ENCODE measurements around the gene MITF.
"Not testable (repeated sequence)": the region's sequence is repeated elsewhere in the genome, so short reads cannot be mapped to it uniquely, and the experiment has no call there.

The MITF gene

DNA sequence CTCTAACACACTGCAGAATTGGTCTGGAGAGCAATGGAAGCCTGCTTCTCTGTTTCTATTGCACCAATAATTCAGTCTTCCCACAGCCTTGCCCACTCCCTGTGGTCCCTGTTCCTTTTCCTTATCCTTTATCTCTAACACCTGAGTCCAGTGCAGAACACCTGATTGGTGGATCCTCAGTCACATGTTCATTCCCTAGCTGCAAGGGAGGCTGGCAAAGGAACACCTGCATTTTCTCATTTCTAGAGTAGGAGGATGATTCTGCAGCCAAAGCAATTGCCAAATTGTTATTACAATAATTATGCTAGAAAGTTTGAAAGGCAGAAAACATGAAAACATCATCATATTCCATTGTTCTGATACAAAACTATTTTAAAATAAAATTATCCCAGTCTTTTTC, 176.5 kb downstream of the MITF start:
- no peak for DNase-seq (ENCODE audit: low read depth)

DNA sequence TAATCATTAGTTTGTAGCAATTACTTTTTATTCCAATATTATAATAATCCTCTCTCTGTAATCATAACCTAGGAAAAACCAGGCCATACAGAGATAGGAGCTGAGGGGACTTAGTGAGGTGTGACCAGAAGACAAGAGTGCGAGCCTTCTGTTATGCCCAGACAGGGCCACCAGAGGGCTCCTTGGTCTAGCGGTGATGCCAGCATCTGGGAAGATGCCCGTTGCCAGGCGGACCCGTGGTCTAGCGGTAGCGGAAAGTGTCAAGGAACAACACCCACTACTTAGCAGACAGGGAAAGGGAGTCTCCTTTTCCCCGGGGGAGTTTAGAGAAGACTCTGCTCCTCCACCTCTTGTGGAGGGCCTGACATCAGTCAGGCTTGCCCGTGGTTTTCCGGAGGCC, 180.7 kb downstream of the MITF start:
- not testable (repeated sequence) for DNase-seq (ENCODE audit: low read depth)

- DNase-seq (ENCODE audit: low read depth), result no peak
Observed at GRCh38 chr3:69921651-69922050, 182.4 kb downstream of the MITF start.

GRCh38 chr3:69922521-69923000, 183.3 kb downstream of the MITF start:
- no peak for DNase-seq (ENCODE audit: low read depth)

GRCh38 chr3:69925506-69925905, 186.2 kb downstream of the MITF start:
- DNase-seq (ENCODE audit: low read depth), result no peak

- no peak for DNase-seq (ENCODE audit: low read depth)
Observed at GRCh38 chr3:69926385-69926784, 187.1 kb downstream of the MITF start.

- no peak for DNase-seq (ENCODE audit: low read depth)
Observed at GRCh38 chr3:69927571-69927970, 188.3 kb downstream of the MITF start.

GRCh38 chr3:69929019-69929418, 189.8 kb downstream of the MITF start:
- no peak for DNase-seq (ENCODE audit: low read depth)

DNA sequence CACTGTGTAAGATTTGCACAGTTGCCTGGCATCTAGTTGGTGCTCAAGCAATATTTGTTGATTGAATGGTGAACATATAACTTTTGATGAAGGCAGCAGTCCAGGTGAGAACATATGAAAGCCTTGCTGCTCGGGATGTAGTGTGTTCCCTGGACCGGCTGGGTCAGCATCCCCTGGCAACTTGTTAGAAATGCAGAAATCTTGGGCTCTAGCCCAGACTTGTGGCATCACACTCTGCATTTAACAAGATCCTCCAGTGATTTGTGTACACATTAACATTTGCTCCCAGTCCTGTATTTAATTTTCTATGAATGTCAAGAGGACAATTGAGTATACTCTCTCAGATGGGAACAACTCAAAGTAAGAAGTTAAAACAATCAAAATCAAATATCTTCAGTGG, 191.3 kb downstream of the MITF start:
- peak; percentile 9 for DNase-seq (ENCODE audit: low read depth)

DNA sequence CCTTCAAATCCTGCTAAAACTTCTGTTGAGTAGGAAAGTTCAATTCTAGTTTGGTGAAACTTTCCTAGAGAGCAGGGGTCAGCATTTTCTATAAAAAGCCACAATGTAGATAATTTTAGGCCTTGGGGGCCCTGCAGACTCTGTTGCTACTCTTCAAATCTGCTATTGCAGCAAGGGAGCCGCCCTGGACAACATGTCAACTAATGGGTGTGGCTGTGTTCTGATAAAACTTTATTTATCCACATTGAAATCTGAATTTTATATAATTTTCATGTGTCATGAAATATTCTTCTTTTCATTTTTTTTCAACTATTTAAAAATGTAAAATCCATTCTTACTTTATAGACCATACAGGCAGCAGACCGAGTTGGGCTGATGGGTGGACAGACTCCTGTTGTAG, 192.8 kb downstream of the MITF start:
- DNase-seq (ENCODE audit: low read depth), result no peak

DNA sequence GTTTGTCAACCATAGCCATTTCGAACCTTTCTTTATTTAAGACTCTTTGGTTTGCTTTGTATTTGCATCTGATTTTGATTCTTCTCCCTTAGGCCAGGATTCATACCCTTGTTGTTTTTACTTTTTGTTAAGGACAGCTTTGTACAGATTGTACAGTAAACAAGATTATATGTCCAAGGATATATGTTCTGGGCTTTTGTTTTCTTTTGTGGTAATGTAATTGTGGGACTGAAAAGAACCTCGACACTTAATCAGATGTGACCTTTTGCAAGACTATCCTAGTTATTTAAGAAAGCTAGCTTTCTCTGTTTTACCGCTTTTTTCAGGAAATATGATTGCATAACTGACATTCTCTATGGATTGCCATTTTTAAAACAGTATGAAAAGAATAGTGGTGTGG, 193.2 kb downstream of the MITF start:
- DNase-seq (ENCODE audit: low read depth), result peak; percentile 79

- no peak for DNase-seq (ENCODE audit: low read depth)
Observed at GRCh38 chr3:69934398-69934797, 195.1 kb downstream of the MITF start.

- DNase-seq (ENCODE audit: low read depth), result no peak
Observed at GRCh38 chr3:69936266-69936665, 197.0 kb downstream of the MITF start.

GRCh38 chr3:69938061-69938460, 198.8 kb downstream of the MITF start:
- no peak for DNase-seq (ENCODE audit: low read depth)

GRCh38 chr3:69938931-69939330, 199.7 kb downstream of the MITF start:
- no peak for DNase-seq (ENCODE audit: low read depth)

GRCh38 chr3:69941037-69941436, 201.8 kb downstream of the MITF start:
- DNase-seq (ENCODE audit: low read depth), result peak; percentile 10

- DNase-seq (ENCODE audit: low read depth), result peak; percentile 74
Observed at GRCh38 chr3:69941439-69942176, 202.3 kb downstream of the MITF start.

DNA sequence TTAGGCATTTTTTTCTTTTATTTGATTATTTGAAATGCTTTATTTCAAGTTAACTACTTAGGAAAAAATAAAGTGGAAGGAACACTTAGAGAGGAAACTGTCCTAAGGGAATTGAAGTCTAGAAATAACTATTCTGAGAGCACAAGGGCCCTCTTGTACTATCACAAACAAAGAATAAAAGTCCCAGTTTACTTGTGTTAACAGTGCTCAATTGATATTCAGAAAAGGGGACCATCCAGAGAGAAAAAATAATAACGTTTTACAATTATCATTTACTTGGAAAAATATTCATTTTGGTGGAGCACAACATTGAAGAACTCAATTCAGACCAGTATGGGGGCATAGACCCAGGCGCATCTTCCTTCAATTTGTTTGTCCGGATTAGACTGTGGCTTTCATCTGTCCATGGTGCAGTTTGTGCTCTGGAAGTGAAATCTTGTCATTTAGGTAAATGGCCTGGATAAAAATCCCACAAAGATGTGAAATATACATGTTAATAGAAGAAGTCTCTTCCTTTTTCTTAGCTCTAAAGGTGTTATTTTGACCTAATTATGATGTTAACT, 205.7 kb downstream of the MITF start:
- DNase-seq (ENCODE audit: low read depth), result no peak

GRCh38 chr3:69948246-69948862, 209.1 kb downstream of the MITF start:
- peak; percentile 53 for DNase-seq (ENCODE audit: low read depth)

DNA sequence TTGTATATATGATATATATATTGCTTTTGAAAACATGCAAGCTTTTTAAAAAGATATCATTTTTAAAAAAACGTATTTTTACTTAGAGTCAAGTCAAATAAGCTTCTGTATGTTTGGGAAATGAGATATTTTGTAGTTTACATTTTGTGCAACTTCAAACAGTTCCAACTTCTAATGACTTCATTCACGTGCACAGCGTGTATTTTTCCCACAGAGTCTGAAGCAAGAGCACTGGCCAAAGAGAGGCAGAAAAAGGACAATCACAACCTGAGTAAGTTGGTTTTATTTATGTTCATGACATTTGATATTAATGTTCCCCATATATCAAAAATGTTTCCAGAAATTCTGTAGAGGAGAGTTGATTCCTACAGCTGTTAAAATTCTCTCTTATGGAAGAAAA, 212.4 kb downstream of the MITF start:
- DNase-seq (ENCODE audit: low read depth), result no peak

- no peak for DNase-seq (ENCODE audit: low read depth)
Observed at GRCh38 chr3:69959581-69959980, 220.3 kb downstream of the MITF start.

- DNase-seq (ENCODE audit: low read depth), result peak; percentile 31
Observed at GRCh38 chr3:69961706-69962439, 222.6 kb downstream of the MITF start.

DNA sequence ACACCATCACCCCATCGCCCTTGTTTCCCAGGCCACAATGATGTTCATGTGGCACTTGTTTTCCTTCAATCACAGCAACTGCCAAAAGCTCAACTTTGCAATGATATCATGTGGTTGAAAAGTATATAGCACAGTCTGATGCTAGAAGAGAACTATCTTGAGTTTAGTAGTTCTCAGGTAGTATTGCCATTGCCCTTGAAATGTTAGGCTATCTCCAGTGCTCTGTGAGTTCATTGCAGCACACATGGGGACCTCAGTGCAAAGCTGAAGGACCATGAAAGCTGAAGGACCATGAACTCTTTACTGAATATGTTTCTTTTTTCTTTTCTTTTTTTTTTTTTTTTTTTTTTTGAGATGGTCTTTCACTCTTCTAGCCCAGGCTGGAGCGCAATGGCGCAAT, 224.4 kb downstream of the MITF start:
- no peak for DNase-seq (ENCODE audit: low read depth)

All from amniotic epithelial cell (primary cell).